ENCODE results near the gene PDGFD. TPM values are rescaled to one million over a fixed set of nuclear protein-coding genes. Genes with fewer than 3 reads are reported as not detected.

PDGFD gene
- total RNA-seq, 2 donors from 2014 or later: 14.4 to 27.8 TPM

- H3K27ac ChIP-seq: no peak overlapping the region
- no peak for TF ChIP-seq CTCF (IDR thresholded peaks at IDR 0.05)
- H3K9me3 ChIP-seq: no peaks in the 10 kb centered on the region
- H3K27me3 ChIP-seq: no peaks in the 10 kb centered on the region
- no peak for DNase-seq (ENCODE audit: low spot score)
- H3K36me3 ChIP-seq: no peaks in the 10 kb centered on the region
- H3K4me1 ChIP-seq: no peaks in the 10 kb centered on the region
- H3K4me3 ChIP-seq: no peak overlapping the region
These were observed 154.2 kb downstream of the PDGFD start for GRCh38 chr11:104009744-104010143.

GRCh38 chr11:104005234-104005855 lies 158.6 kb downstream of the PDGFD start:
- Histone ChIP-seq H3K27ac (no peak overlapping the region), H3K36me3 (no peaks in the 10 kb centered on the region), H3K4me3 (no peak overlapping the region), H3K4me1 (no peaks in the 10 kb centered on the region), H3K27me3 (no peaks in the 10 kb centered on the region), H3K9me3 (no peaks in the 10 kb centered on the region)
- no peak for TF ChIP-seq CTCF (IDR thresholded peaks at IDR 0.05)
- DNase-seq (ENCODE audit: low spot score): no peak

GRCh38 chr11:104003491-104003890 lies 160.5 kb downstream of the PDGFD start:
- no peak overlapping the region for H3K27ac ChIP-seq
- no peak for DNase-seq (ENCODE audit: low spot score)
- H3K27me3 ChIP-seq: no peaks in the 10 kb centered on the region
- no peak overlapping the region for H3K4me3 ChIP-seq
- no peaks in the 10 kb centered on the region for H3K4me1 ChIP-seq
- TF ChIP-seq CTCF (IDR thresholded peaks at IDR 0.05): no peak
- no peaks in the 10 kb centered on the region for H3K9me3 ChIP-seq
- no peaks in the 10 kb centered on the region for H3K36me3 ChIP-seq

GRCh38 chr11:104001561-104002056 lies 162.3 kb downstream of the PDGFD start:
- H3K4me3 ChIP-seq: no peak overlapping the region
- no peak overlapping the region for H3K27ac ChIP-seq
- H3K9me3 ChIP-seq: no peaks in the 10 kb centered on the region
- no peaks in the 10 kb centered on the region for H3K4me1 ChIP-seq
- TF ChIP-seq CTCF (IDR thresholded peaks at IDR 0.05): no peak
- no peaks in the 10 kb centered on the region for H3K36me3 ChIP-seq
- H3K27me3 ChIP-seq: no peaks in the 10 kb centered on the region
- no peak for DNase-seq (ENCODE audit: low spot score)

GRCh38 chr11:104000798-104001197 lies 163.1 kb downstream of the PDGFD start:
- Histone ChIP-seq H3K27ac (no peak overlapping the region), H3K4me1 (no peaks in the 10 kb centered on the region), H3K27me3 (no peaks in the 10 kb centered on the region), H3K9me3 (no peaks in the 10 kb centered on the region), H3K4me3 (no peak overlapping the region), H3K36me3 (no peaks in the 10 kb centered on the region)
- DNase-seq (ENCODE audit: low spot score): no peak
- TF ChIP-seq CTCF (IDR thresholded peaks at IDR 0.05): no peak

Measured in right atrium auricular region (tissue), 2 donors.